HCT116 (cell line): ENCODE data around the gene TJP3.

ENCODE experiments used
- POLR2A ChIP-seq: IDR thresholded peaks from 2 replicates; pipeline ENCODE4 v1.7.0; 2011; ENCODE audit warnings: borderline replicate concordance; ENCODE audit not compliant: insufficient read depth, insufficient read length; ENCODE audit errors: extremely low read depth
- TCF7L2 ChIP-seq: IDR thresholded peaks from 2 replicates; pipeline ENCODE4 v1.7.0; 2011; ENCODE audit warnings: borderline replicate concordance, inconsistent platforms; ENCODE audit not compliant: insufficient read depth, insufficient read length; ENCODE audit errors: extremely low read depth
- TF ChIP-seq, protein P1 (sequence below): IDR thresholded peaks from 2 replicates; pipeline ENCODE4 v1.6.1; 2012
- TF ChIP-seq, protein P2 (sequence below), 3 experiments: fragments of 200-600 bp in 1 of 3; sonication (generic) in 1 of 3; IDR thresholded peaks in 2 of 3; conservative IDR thresholded peaks in 1 of 3; 2 replicates each; pipeline ENCODE4 v1.5.1; 2012 to 2017; ENCODE audit warnings: low read depth in 2 of 3, low read length in 2 of 3, antibody characterized with exemption in 1 of 3, borderline replicate concordance in 1 of 3, control low read depth in 1 of 3, mild to moderate bottlenecking in 1 of 3, mixed read lengths in 1 of 3, mixed run types in 1 of 3, moderate library complexity in 1 of 3; ENCODE audit not compliant: insufficient read depth in 1 of 3
- TF ChIP-seq, protein P3 (sequence below): IDR thresholded peaks from 2 replicates; pipeline ENCODE4 v1.6.1; 2012; ENCODE audit warnings: low read depth

DNA sequence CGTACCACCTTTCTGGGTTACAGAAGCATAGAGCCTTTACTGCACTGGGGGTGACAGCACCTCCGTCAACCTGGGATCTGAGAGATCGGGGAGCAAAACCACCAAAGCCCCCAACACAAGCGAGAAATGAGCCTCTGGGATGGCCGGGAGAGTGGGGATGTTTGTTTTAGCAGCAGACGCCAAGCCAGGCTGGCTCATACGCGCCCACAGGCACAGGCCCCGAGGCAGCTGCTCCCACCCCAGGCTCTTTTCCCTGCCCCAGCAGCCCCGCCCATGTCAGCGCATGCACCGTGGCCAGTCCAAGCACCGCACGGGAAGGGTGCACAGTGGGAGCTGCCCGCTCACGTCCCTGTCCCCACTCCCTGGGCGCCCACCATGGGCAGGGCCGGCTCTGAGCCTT lies 16.5 kb upstream of the TJP3 start:
- no peak for TF ChIP-seq TCF7L2
- TF ChIP-seq, protein P1, sequence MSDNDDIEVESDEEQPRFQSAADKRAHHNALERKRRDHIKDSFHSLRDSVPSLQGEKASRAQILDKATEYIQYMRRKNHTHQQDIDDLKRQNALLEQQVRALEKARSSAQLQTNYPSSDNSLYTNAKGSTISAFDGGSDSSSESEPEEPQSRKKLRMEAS: no peak
- TF ChIP-seq, protein P2, sequence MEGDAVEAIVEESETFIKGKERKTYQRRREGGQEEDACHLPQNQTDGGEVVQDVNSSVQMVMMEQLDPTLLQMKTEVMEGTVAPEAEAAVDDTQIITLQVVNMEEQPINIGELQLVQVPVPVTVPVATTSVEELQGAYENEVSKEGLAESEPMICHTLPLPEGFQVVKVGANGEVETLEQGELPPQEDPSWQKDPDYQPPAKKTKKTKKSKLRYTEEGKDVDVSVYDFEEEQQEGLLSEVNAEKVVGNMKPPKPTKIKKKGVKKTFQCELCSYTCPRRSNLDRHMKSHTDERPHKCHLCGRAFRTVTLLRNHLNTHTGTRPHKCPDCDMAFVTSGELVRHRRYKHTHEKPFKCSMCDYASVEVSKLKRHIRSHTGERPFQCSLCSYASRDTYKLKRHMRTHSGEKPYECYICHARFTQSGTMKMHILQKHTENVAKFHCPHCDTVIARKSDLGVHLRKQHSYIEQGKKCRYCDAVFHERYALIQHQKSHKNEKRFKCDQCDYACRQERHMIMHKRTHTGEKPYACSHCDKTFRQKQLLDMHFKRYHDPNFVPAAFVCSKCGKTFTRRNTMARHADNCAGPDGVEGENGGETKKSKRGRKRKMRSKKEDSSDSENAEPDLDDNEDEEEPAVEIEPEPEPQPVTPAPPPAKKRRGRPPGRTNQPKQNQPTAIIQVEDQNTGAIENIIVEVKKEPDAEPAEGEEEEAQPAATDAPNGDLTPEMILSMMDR (IDR thresholded peaks at IDR 0.05 in 2 of 3, conservative IDR thresholded peaks at IDR 0.05 in 1 of 3; ENCODE audit: borderline replicate concordance in 1 of 3, insufficient read depth in 1 of 3, low read depth in 2 of 3, low read length in 2 of 3): no peak
- TF ChIP-seq, protein P3, sequence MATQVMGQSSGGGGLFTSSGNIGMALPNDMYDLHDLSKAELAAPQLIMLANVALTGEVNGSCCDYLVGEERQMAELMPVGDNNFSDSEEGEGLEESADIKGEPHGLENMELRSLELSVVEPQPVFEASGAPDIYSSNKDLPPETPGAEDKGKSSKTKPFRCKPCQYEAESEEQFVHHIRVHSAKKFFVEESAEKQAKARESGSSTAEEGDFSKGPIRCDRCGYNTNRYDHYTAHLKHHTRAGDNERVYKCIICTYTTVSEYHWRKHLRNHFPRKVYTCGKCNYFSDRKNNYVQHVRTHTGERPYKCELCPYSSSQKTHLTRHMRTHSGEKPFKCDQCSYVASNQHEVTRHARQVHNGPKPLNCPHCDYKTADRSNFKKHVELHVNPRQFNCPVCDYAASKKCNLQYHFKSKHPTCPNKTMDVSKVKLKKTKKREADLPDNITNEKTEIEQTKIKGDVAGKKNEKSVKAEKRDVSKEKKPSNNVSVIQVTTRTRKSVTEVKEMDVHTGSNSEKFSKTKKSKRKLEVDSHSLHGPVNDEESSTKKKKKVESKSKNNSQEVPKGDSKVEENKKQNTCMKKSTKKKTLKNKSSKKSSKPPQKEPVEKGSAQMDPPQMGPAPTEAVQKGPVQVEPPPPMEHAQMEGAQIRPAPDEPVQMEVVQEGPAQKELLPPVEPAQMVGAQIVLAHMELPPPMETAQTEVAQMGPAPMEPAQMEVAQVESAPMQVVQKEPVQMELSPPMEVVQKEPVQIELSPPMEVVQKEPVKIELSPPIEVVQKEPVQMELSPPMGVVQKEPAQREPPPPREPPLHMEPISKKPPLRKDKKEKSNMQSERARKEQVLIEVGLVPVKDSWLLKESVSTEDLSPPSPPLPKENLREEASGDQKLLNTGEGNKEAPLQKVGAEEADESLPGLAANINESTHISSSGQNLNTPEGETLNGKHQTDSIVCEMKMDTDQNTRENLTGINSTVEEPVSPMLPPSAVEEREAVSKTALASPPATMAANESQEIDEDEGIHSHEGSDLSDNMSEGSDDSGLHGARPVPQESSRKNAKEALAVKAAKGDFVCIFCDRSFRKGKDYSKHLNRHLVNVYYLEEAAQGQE: no peak
- no peak for TF ChIP-seq POLR2A
